NB4 (cell line): ENCODE results near the gene NDP.

Experiments used
- POLR2A ChIP-seq: IDR thresholded peaks from 2 replicates; pipeline ENCODE4 v1.6.1; 2011; ENCODE audit warnings: mild to moderate bottlenecking; ENCODE audit not compliant: insufficient read length; ENCODE audit errors: extremely low read depth
- TF ChIP-seq, protein P1 (sequence below): IDR thresholded peaks from one replicate; pipeline ENCODE4 v1.5.1; 2012; ENCODE audit warnings: low read depth, low read length

DNA sequence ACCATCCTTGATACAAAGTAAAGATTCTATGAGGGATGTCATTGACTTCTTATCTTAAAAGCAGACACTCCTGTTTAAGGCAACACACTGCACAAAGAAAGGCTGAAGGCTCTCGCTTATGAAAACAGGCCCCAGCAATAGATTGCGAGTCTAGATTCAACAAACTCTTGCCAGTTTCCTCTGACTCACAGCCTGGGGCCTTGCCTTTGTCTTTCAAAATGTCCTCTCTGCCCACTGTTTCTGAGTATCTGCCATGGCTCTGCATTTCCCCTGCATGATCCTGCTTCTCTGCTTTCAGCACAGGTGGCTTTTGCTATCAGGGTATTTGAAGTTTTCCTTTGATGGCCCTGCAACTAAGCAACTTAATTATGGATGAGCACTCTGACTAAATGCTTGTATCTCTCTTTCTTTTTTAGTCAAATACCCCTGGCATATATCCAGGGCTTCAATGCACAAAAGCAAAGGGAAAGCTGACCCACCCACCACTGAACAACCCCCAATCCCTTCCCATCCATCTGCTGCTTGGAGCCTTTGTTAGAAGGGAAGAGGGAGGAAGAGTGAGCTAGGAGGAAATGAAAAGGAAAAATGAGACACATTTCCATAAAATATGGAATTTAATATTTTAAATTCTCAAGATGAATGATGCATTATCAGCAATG is 32.2 kb downstream of the NDP start:
- TF ChIP-seq POLR2A, result no peak
- TF ChIP-seq, protein P1, sequence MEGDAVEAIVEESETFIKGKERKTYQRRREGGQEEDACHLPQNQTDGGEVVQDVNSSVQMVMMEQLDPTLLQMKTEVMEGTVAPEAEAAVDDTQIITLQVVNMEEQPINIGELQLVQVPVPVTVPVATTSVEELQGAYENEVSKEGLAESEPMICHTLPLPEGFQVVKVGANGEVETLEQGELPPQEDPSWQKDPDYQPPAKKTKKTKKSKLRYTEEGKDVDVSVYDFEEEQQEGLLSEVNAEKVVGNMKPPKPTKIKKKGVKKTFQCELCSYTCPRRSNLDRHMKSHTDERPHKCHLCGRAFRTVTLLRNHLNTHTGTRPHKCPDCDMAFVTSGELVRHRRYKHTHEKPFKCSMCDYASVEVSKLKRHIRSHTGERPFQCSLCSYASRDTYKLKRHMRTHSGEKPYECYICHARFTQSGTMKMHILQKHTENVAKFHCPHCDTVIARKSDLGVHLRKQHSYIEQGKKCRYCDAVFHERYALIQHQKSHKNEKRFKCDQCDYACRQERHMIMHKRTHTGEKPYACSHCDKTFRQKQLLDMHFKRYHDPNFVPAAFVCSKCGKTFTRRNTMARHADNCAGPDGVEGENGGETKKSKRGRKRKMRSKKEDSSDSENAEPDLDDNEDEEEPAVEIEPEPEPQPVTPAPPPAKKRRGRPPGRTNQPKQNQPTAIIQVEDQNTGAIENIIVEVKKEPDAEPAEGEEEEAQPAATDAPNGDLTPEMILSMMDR, result no peak
